ENCODE results near the gene STAC2.

The STAC2 gene

DNA sequence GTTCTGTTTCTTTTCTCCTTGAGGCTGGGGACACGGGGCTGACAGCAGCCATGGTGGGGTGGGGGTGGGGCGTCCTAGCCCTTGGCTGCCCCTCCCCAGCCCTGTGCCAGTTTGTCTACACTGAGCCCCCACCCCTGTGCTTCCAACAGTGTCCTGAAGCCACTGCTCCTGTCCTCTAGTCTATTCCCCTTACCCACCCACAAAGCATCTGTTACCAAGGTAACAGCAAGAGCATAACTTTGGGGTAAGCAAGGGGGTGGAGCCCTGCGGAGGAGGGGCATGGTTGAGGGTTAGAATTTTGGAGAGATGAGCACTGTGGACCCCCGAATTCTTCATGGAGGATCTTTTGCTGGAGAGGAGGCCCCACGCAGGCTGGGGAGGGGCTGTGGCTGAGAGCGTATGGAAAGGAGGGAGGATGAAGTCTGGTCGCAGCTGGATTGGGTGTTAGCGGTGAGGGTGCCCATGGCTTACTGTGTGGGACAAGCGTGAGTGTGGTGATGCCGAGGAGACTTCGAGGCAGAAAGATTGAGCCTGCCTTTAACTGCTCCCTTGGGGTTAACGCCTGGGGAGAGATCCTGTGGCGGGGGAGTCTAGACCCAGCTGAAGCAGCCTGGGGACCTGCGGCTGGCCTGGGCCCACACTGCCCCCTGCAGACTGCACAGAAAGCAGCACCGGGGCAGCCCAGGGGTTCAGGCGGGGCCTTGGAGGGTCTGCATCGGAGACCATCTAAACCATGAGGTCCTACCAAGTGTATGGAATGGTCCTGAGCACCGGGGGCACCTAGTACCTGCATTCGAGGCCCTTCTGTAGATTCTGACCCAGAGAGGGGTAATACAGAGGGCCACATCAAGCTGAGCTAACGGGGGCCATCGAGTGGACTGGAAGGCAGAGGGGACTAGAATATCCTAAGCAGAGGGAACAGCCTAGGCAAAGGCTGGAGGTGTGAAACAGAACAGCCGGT lies 6.1 kb upstream of the STAC2 start:
- DNase-seq (ENCODE audit: low read depth in 2 of 3, low spot score in 1 of 3), result peak in 2 of 3 donors; percentile 31 to 44

DNA sequence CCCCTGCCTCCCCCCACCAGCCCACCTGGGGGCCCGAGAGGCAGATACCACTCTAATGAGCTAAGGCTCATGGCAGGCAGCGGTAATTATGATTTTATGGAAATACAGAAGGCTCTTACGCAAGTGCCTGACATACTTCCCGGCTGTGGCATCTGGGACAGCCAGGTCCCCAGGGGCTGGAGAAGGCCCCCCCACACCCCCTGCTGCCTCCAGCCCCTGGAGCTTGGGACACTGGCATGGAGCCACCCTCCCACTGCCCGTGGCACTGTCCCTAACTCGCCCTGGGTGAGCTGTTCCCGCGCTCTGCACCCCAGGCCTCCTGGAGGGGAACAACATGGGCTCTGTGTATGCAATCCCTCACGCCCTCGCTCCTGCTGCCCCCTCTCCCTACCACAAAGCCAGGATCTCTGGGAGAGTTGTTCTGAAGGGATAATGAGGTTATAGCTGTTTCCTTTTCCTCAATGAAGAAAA lies 5.4 kb upstream of the STAC2 start:
- DNase-seq (ENCODE audit: low read depth in 2 of 3, low spot score in 1 of 3), result no peak

DNA sequence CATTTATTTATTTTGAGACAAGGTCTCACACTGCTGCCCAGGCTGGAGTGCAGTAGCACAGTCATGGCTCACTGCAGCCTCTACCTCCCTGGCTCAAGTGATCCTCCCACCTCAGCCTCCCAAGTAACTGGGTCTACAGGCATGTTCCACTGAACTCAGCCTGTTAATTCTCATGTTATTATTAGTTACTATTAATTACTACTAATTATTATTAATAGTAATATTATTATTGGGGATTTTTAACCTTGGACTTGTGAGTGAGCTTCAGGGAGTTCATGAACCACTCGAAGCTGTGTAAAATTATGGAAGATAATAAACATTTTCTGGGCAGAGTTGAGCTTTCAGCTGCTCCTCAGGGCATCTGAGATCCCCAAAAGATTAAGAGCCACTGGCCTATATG lies 4.6 kb upstream of the STAC2 start:
- DNase-seq (ENCODE audit: low read depth in 2 of 3, low spot score in 1 of 3), result no peak

DNA sequence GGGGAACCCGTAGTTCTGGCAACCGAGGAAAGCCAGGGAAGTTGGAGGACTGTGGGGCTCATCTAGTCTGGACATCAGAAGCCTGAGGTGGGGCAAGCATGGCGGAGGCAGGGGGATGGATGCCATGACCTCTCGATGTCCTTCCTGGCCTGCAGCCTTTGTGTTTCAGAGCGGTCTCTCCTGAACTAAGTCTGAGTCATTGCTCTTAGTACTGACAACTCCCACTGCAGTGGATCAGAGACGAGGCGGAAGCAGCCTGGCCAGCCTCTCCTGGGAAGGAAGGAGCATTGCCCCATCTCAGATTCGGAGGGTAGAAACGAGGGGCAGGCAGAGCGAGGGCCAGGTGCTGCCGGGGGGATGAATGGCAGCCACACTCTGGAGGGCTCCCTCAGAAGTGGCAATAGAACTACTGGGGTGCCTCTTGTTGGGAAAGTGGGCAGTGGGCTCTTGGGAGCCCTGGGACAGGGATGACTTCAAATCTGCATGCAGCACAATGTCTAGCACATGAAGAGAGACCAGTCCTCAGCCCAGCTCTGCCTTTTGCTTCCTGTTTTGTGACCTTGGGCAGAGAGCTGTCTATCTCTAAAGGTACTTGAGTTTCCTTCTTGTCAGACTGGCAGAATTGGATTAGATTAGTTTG lies 3.6 kb upstream of the STAC2 start:
- no peak for DNase-seq (ENCODE audit: low read depth in 2 of 3, low spot score in 1 of 3)

DNA sequence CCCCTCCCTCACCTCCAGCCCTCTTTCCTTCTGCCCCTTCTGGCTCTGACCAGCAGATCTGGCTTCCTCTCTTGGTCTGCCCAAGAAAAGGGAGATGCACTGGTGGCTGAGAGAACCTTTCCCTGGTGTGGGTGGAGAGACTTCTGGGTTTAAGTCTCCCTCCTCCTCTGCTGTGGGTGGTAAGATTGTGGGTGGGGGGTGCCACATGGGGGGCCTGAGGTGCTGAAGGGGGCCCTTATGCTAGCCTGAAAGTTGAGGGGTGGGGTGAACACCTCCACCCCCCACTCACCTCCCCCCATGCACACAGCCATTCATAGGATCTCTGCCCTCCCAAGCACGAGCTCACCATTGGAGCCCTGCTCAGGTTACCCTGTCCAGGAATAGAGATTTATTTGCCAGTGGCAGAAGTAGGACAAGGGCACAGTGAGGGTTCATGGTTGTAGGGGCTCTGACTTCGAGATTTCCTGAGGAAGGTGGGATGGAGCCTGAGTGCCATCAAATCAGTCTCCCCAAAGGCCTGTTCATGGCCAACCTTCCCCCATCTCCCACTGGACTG lies 1.7 kb upstream of the STAC2 start:
- no peak for DNase-seq (ENCODE audit: low read depth in 2 of 3, low spot score in 1 of 3)

DNA sequence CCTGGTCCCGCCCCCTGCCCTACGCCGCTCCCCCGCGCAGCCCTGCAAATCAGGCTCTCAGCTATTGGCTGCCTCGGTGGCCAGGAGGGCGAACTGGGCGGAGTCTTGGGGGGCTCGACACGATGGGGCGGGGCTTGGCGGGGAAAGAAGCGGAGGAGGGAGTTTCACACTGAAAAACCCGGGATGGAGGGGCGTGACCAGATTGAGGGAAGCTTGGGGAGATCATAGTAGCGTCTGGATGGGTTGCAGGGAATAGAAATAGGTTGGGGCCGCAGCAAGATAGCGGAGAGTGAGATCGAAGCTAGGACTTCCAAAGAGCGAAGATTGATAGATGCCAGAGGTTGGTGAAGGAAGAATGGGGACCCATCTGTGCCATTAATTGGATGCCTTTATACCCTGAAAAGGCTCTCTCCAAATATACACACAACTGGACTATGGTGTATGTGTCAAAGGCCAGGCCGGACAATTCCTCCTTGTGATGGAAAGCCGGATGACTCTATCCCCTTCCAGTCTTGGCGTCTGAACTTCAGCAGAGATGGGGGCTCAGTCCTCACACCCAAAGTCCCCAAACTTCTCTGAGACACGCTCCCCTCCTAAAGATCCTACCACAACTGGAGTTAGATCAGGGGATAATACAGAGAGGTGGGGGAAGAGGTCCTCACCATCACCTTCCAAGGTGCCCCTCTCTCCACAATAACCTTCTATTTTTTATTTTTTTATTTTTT lies 376 bp upstream of the STAC2 start:
- DNase-seq (ENCODE audit: low read depth in 2 of 3, low spot score in 1 of 3), result peak in 1 of 3 donors; percentile 40

DNA sequence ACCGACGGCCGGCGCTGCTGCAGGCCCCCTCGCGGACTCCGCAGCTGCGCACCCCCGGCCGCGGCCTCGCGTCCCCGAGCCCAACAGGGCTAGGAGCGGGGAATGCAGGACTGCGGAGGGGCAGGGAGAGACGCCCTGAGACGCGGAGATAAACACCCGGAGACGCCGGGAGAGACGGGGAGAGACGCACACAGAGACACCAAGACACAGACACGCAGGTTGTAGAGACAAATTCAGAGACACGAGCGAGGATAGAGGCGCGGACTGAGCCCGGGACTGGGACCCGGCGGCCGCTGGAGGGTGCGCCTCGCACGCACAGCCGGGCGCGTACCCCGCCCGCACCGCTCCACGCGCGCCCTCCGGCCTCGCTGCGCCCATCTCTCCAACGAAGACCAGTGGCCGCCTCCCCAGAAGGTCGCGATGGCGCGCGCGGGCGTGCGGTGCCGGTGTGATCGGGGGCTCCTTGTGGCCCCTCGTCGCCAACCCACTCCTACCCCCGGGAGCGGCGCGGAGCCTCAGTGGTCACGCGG lies 902 bp downstream of the STAC2 start:
- DNase-seq (ENCODE audit: low read depth in 2 of 3, low spot score in 1 of 3), result no peak

DNA sequence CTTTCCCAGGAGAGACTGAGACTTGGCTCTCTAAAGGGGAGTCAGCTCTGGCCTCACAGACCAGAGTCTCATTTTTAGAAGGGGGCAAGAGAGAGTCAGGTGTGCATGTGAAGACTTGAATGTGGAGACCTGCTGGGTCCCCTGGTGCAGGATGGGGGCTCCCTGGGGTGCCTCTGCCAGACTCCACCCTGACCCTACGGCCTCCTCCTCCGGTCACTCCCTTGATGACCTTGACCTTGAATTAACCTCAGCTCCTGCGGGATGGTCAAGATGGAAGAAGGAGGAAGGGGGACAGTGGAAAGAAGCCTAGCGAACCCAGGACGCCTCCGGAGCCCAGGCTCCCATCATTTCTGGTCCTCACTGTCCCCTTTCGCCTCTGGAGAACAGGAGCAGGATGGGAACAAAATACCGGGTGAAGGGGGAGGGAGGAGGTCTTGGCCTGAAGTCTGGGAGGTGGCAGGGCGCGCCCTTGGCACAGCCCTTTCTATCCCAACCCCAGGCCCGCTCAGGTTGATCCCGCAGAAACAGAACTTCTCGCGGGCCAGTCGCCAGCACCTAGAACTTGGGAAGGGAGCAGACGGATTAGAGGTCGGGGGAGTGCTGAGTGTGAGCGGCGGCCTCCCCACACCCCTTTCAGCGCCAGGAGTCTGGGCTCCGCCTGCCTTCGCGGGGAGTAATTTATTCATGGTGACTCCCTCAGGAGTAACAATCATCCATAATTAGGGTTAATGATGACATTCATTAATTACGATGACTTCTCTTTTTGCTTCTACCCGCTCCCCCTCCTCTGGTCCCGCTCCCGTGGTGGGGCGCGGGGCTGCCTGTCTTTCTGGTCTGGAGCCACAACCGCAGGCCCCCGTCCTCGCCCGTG lies 1.6 kb downstream of the STAC2 start:
- DNase-seq (ENCODE audit: low read depth in 2 of 3, low spot score in 1 of 3), result no peak

DNA sequence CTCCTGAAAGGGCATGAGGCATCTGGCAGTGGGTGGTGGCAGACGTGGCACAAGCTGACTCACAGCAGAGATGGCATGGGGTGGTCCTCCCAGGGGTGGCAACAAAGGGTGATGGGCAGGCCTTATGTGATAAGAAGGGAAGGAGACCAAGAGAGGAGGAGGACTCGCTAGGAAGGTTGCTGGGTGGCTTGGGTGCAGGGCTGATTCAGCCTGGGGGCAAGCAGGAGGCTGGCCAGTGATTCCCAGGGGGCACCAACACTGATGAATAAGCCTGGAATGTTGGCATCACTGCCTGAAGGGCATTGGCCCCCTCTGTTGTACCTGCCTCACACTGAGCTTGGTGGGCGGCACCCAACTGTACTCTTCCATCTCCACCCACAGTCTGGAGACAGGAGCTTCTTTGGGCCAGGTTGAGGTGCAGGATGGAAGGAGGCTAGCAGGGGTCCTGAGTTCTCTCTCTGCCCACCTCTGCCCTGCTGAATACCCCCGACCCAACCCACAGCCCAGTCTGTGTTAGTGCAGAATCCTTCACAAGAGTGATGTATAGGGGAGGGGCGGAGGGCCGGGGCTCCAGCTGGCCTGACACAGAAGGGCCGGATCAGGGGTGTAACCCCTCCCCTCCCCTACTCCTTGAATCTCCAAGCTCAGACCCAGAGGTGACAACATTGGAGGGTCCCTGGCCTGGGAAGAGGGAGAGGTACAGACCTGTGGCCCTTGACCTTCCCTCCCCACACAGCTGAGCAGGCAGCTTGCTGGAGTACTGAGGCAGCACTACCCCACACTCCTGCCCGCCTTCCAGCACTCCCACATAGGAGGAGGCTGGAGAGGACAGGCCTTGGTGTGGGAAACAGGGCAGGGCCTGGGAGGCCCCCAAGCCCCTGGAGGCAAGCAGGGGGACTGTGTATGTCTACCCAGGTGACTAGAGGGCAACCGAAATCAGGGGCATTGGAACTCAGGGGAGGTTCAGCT lies 2.6 kb downstream of the STAC2 start:
- no peak for DNase-seq (ENCODE audit: low read depth in 2 of 3, low spot score in 1 of 3)

DNA sequence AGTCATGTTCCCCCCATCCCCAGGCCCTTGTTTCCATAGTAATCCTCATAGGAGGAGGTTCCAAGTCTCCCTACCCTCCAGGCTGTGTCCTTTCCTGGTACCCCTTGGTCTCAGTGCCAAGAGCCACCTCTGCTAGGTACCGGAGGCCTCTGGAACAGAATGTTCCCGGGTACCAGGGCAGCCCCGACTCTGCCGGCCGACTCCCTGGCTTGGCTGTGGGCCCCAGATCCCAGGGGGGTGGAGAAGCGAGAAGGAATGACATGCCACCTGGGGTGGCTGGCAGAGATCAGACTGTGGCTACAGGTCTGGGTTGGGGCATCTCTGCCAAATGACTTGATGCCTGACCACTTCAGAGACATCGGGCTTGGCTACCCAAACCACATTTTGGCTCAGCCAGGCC lies 3.6 kb downstream of the STAC2 start:
- DNase-seq (ENCODE audit: low read depth in 2 of 3, low spot score in 1 of 3), result no peak

DNA sequence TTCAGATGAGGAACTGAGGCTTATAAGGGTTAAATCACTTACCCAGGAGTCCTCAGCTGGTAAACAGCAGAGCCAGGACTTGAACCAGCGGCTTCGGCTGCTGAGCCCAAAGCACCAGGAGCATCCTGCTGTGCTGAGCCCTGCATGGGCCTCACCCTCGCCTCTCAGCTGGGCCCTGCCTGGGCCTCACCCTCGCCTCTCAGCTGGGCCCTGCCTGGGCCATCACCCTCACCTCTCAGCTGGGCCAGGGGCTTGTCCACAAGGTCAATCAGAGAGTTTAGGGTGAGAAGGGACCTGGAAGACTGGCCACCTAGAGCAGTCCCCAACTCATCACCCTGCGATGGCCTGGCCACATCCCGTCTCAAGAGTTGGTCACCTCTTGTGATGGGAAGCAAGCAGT lies 4.2 kb downstream of the STAC2 start:
- DNase-seq (ENCODE audit: low read depth in 2 of 3, low spot score in 1 of 3), result no peak

DNA sequence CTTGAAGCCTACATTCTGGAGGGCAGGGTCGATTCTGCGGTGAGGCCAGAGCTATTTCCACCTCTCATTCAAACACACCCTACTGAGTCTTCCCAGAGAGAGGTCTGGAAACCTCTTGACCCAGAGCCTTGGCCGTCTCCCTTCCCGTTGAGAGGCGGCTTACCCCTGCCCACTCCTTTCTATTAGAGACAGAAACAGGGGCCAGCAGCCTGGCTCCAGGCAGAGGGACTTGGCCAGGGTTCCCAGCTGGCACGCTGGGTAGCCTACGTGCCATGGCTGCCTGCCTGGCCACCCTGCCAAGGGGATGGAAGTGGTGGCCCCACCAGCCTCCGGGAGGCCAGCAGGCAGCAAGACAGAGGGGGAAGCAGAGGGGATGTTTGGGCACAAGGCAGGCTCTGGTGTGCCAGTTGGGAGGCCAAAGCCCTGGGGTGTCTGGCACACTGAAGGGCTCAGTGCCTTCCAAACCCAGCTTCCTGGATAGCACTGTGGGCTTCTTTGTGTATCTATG lies 6.0 kb downstream of the STAC2 start:
- no peak for DNase-seq (ENCODE audit: low read depth in 2 of 3, low spot score in 1 of 3)

DNA sequence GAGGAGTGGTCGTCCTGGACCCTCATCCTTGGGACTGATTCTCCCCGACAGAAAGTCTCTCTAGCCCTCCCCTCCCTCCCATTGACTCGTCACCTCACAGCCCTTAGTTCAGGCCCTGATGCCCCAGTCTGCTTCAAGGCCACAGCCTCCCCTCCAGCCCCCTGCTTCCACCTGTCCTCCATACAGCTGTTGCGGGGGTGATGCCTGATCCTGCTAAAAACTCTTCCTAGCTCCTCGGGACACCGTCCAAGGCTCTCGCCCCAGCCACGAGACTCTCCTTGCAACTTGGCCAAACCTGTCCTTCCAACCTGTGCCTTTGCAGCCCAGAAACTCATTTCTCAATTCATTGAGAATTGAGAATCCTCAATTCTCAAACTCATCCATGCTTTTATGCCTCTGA lies 6.8 kb downstream of the STAC2 start:
- no peak for DNase-seq (ENCODE audit: low read depth in 2 of 3, low spot score in 1 of 3)

DNA sequence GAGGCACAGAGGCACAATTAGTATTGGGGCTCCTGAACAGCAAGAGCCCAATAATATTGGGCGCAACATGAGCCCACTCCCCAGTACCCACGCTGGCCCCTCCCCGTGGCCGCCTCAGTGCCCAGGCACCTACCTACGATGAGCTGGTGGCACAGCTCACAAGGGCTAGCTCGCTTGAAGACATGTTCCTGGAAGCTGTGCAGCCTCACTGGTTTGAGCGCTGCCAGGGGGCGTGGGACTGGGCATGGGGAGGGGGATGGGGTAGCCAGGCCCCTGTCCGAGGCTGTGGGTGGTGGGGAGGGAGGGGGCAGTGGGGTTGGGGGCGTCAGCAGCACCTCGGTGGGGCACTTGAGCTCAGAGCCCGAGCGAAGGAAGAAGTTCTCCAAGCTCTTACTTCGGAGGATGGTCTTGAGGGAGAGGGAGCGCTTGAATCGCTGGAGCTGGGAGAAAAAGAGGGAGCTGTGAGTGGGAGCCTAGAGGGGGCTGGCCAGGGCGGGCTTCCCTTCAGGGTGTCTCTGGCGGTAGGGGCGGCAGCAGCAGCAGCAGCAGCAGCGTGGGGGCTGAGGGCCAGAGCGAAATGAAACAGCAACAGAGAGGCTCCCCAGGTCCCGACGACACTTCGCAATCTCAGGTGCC lies 7.9 kb downstream of the STAC2 start:
- DNase-seq (ENCODE audit: low read depth in 2 of 3, low spot score in 1 of 3), result no peak

DNA sequence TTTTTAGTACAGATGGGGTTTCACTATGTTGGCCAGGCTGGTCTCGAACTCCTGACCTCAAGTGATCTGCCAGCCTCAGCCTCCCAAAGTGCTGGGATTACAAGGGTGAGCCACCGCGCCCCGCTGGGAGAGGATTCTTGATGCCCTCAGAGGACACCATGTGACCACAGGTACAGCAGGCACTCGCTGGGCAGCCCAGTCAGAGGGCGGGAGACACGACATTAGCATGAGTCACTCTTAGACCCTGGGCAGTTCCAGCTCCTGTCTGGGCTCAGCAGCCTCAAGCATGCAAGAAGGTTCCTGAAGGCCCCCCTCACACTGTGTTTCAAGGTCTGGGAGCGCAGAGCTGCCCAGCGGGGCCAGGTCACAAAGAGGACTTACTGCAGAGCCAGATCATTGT lies 11.9 kb downstream of the STAC2 start:
- DNase-seq (ENCODE audit: low read depth in 2 of 3, low spot score in 1 of 3), result no peak

DNA sequence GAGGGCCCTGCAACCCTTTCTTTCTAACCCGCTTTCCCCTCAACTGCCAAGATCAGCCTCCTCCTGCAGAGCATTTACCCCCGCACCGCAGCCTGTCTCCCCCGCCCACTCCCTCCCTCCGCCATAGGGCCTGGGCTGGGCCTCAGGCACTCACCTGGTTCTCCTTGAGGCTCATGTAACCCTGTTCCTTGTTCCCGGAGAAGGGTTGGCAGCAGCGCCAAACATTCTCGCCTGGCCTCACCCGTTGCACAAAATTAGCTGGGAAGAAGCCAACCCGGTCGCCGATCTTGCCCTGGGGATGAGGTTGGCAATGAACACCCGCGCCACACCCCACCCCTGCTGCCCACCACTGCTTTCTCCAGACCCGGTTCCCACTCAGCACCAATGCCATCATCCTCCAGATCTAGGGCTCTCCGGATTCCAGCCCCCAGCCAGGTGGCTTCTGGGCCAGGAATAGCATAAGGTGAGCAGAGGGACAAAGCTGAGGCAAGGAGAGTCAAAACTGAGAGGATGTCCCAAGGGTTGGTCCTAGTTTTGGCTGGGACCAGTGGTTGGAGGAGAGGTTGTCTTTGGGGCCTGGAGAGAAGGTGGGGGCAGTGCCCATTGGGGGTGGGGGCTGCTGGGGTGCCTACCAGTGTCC lies 12.8 kb downstream of the STAC2 start:
- no peak for DNase-seq (ENCODE audit: low read depth in 2 of 3, low spot score in 1 of 3)

DNA sequence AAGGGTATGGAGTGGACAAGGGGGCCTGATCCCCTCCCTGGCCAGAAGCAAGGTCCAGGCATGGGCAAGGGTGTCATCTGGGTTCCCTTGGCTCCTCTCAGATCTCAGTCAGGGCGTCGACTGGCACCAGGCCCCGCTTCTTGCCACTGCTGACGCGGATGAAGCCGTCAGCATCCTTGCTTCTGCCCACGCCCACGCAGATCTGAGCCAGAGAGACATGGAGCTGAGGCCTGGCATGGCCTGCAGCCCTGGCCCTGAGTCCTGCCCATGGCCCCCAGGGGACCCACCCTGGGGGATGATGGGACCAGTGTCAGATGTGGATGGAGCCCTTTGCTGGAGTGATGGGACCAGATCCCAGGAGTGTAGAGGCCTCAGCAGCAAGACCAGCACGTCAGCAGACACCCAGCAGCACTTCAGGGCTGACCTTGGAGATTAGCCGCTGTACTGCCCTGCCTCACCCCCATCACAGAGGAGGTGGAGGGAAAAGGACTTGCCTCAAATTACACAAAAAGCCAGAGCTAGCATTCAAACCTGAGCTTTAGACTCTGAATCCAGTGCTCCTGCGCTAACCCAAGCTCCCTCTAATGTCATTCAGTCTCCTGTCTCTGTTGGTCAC lies 13.4 kb downstream of the STAC2 start:
- DNase-seq (ENCODE audit: low read depth in 2 of 3, low spot score in 1 of 3), result no peak

DNA sequence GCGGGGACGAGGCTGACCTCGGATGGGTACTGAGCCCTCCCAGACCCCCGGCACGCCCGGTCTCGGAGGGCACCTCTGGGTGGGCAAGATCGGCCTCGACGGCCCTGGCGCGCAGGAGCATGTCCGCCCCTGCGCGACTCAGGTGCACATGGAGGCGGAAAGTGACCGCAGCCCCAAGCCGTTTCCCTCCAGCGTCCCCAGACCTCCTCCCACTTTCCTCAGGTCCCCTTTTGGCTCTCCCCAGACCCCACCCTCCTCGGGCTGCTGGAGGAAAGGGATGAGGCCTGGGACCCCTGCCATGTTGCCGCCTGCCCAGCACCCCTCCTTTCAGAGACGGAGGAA lies 15.7 kb downstream of the STAC2 start:
- no peak for DNase-seq (ENCODE audit: low read depth in 2 of 3, low spot score in 1 of 3)

All from stimulated activated CD4-positive, alpha-beta T cell treated with anti-CD3 and anti-CD28 coated beads, Interleukin-12 subunit alpha, Interleukin-12 subunit beta, amount 100 ng/mL, for 48 hours (primary cell).